H1 (cell line): ENCODE data around the gene ZSCAN29. TPM values are rescaled to one million over a fixed set of nuclear protein-coding genes. Genes with fewer than 3 reads are reported as not detected.

Source experiments
- CHD7 ChIP-seq: fragments of 300-600 bp; sonication (generic); IDR thresholded peaks from 2 replicates; pipeline ENCODE4 v1.7.1; 2012; ENCODE audit warnings: low read length, moderate library complexity, mild to moderate bottlenecking, inconsistent platforms; ENCODE audit not compliant: insufficient replicate concordance
- EZH2 ChIP-seq: fragments of 200-600 bp; sonication (generic); IDR thresholded peaks from 2 replicates; pipeline ENCODE4 v1.7.1; 2012; ENCODE audit warnings: low read depth, mild to moderate bottlenecking, moderate library complexity, low read length, inconsistent platforms; ENCODE audit not compliant: severe bottlenecking
- KDM4A ChIP-seq: IDR thresholded peaks from one replicate; pipeline ENCODE4 v1.7.1; 2012; ENCODE audit warnings: low read depth, mild to moderate bottlenecking, moderate library complexity, low read length, inconsistent platforms; ENCODE audit not compliant: severe bottlenecking
- polyA plus RNA-seq, 7 experiments: library from polyadenylated mRNA; depleted of rRNA in 3 of 7; stranded (reverse) in 5 of 7; unstranded in 2 of 7; fragments of >200 nt in 5 of 7; fragments of 200-250 nt in 2 of 7; gene quantifications; 1 replicate in 5 of 7; 2 replicates in 1 of 7; 4 replicates in 1 of 7; pipeline versions ENCODE4 v1.2.1 to v1.2.3, GENCODE V29; 2011 to 2013; ENCODE audit warnings: missing spikeins in 2 of 7, mixed read lengths in 2 of 7
- total RNA-seq: library from RNA; stranded (reverse); fragmentation: NEBNext Ultra II Directional; extraction: Animal tissue kit (Norgen Biotek cat#: 25700); gene quantifications from 2 replicates; pipeline ENCODE4 v1.2.1, GENCODE V29; 2021

The ZSCAN29 gene
- total and polyA plus RNA-seq, 2 of the 8 experiments (the other 6 are each of a cell fraction or from before 2014, with no cell fraction given): 6.4 to 41.3 TPM

DNA sequence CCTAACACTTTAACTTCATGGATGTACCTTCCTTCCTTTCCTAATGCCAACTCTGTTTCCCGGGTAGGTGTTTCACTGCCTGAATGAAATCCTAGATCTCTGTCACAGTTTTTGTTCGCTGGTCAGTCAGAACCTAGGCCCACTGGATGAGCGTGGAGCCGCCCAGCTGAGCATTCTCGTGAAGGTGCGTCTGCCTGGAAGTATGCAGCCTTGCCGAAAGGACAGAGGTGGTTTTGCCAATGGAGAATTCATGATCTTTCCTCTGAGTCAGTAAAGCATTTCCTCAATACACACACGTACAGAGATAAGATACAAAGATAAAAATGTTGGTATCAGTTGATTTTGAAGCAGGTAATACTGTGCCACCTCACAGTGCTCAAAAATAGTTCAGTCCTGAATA, 32.8 kb upstream of the ZSCAN29 start (continued):
- TF ChIP-seq CHD7 (no peak), EZH2 (no peak), KDM4A (no peak)
- TF ChIP-seq, all 59 proteins: peak for 1
